Activated CD4-positive, alpha-beta T cell treated with anti-CD3 and anti-CD28 coated beads, Interleukin-2, amount 10 ng/mL, durations not matched to agents 24 days and 14 days (primary cell): Measurements from ENCODE around the gene TACO1. TPM values are rescaled to one million over a fixed set of nuclear protein-coding genes. Genes with fewer than 3 reads are reported as not detected.

ENCODE experiments used
- DNase-seq: peaks from one replicate; pipeline ENCODE4 v3.0.0; 2022
- H3K27ac Mint-ChIP-seq: one replicate; pipeline ENCODE4 v1.8.0; 2022; ENCODE audit warnings: mild to moderate bottlenecking, mixed read lengths
- H3K27me3 Mint-ChIP-seq: one replicate; pipeline ENCODE4 v1.8.0; 2022; ENCODE audit warnings: mixed read lengths
- H3K36me3 Mint-ChIP-seq: one replicate; pipeline ENCODE4 v1.8.0; 2022; ENCODE audit warnings: low read depth, mild to moderate bottlenecking, mixed read lengths
- H3K4me1 Mint-ChIP-seq: one replicate; pipeline ENCODE4 v1.8.0; 2021; ENCODE audit warnings: mixed read lengths
- H3K4me3 Mint-ChIP-seq: one replicate; pipeline ENCODE4 v1.8.0; 2022; ENCODE audit warnings: mild to moderate bottlenecking, moderate library complexity, mixed read lengths
- H3K9me3 Mint-ChIP-seq: one replicate; pipeline ENCODE4 v1.8.0; 2021; ENCODE audit warnings: mixed read lengths
- intact Hi-C: fragments of 100-400 bp; cut with micrococcal nuclease; formaldehyde crosslinking; loops from one replicate; pipeline ENCODE4 v1.15.1; 2023
- total RNA-seq: library from RNA; stranded (reverse); gene quantifications from 2 replicates; pipeline ENCODE4 v1.2.3, GENCODE V29; 2022

TACO1 gene
- total RNA-seq, 1 donor from 2014 or later: 27.9 TPM

DNA sequence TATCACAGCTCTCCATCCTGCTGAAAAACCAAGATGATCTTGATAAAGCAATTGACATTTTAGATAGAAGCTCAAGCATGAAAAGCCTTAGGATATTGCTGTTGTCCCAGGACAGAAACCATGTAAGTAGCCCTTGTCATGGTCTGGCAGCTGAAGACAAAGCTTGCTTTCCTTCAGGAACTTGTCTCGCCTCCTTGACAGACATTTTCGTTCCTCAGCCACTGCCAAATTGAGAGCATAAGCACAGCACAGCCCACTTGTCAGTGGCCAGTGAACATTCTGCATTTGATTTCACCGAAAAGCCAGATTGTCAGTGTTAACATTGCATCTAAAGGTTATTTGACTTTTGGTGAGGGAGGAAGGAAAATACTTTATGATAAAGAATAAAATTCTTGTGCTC, 57.1 kb downstream of the TACO1 start:
- H3K4me1 Mint-ChIP-seq: no peaks in the 10 kb centered on the region
- H3K36me3 Mint-ChIP-seq: peaks cover 29% of the 10 kb centered on the region
- no peak for DNase-seq
- no peaks in the 10 kb centered on the region for H3K9me3 Mint-ChIP-seq
- H3K27ac Mint-ChIP-seq: no peak overlapping the region
- H3K4me3 Mint-ChIP-seq: no peak overlapping the region
- no peaks in the 10 kb centered on the region for H3K27me3 Mint-ChIP-seq
- intact Hi-C loops: no loop called here

Other genes starting within 250 kb of the TACO1 start
- gene CYB561, start 154.6 kb upstream of the TACO1 start, total RNA-seq: 1.7 and 2.0 TPM in 2 replicates
- 0.26 TPM in 1 of 2 replicates, not detected in the other for gene ACE, start 123.8 kb upstream of the TACO1 start, total RNA-seq
- not detected in 2 replicates for gene KCNH6, start 77.5 kb upstream of the TACO1 start, total RNA-seq
- gene DCAF7, start 50.4 kb upstream of the TACO1 start, total RNA-seq: 113 and 115 TPM in 2 replicates
- gene MAP3K3, start 21.5 kb downstream of the TACO1 start, total RNA-seq: 26.2 and 26.7 TPM in 2 replicates
- 202 and 204 TPM in 2 replicates for gene LIMD2, start 99.2 kb downstream of the TACO1 start, total RNA-seq
- 50.4 and 54.6 TPM in 2 replicates for gene STRADA, start 140.9 kb downstream of the TACO1 start, total RNA-seq
- 81.8 and 82.9 TPM in 2 replicates for gene CCDC47, start 172.7 kb downstream of the TACO1 start, total RNA-seq
- 145 and 146 TPM in 2 replicates for gene DDX42, start 173.3 kb downstream of the TACO1 start, total RNA-seq
- 189 and 199 TPM in 2 replicates for gene PSMC5, start 226.5 kb downstream of the TACO1 start, total RNA-seq
- gene FTSJ3, start 226.8 kb downstream of the TACO1 start, total RNA-seq: 99.6 and 100 TPM in 2 replicates
- 120 and 121 TPM in 2 replicates for gene SMARCD2, start 241.8 kb downstream of the TACO1 start, total RNA-seq